T-helper 1 cell treated with Interleukin-12 subunit alpha and Interleukin-12 subunit beta and Interleukin-4 antibody, amounts not matched to agents 30 ng/mL and 1 ng/mL, for 36 hours (primary cell): ENCODE measurements around the gene GARRE1. TPM values are rescaled to one million over a fixed set of nuclear protein-coding genes. Genes with fewer than 3 reads are reported as not detected.
"Not testable (repeated sequence)": the region's sequence is repeated elsewhere in the genome, so short reads cannot be mapped to it uniquely, and the experiment has no call there.

Source experiments
- intact Hi-C: fragments of 100-400 bp; cut with micrococcal nuclease; formaldehyde crosslinking; loops from one replicate; pipeline ENCODE4 v1.15.1; 2024
- total RNA-seq: library from RNA; stranded (reverse); gene quantifications from 2 replicates; pipeline ENCODE4 v1.2.3, GENCODE V29; 2022

GARRE1 gene
- total RNA-seq, 1 donor from 2014 or later = 11.0 TPM

DNA sequence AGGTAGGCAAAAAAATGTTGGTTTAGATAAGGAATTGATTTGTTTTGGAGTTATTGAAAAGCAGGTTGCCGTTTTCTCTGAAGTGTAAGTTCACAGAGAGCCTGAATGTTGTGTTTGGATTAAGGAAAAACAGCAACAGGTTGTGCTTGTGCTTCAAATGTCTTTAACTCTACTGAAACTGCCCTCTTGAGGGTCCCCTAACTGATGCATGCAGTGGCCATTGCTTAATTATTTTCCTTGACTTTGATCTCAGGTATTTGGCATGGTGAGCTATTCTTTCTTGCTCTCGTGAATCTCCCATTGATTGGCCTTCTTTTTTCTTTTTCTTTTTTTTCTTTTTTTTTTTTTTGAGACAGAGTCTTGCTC is 3.2 kb downstream of the GARRE1 start:
- intact Hi-C loops = loop anchor here (10.0 kb wide), 1 partner anchor 177 kb away; no protein-coding TSS in a partner anchor

DNA sequence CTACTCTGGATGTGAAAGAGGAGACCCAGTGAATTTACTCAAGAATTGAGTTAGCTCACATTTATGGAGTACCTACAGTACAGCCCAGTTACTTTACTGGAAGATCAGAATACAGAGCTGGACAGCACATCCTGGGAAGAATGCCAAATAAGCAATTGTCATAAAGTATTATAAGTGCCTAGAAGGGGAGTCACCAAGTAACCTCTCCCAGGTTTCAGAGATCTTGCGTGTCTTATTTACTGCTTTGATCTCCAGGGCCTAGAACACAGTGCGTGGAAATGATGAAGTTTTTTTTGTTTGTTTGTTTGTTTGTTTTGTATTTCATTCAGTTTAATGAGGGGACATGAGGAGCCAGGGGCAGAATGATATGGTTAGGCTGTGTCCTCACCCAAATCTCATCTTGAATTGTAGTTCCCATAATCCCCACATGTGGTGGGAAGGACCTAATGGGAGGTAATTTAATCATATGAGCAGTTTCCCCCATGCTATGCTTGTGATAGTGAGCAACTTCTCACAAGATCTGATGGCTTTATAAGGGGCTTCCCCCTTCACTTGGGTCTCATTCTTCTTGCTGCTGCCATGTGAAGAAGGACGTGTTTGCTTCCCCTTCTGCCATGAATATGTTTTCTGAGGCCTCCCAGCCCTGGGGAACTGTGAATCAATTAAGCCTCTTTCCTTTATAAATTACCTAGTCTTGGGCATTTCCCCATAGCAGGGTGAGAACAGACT is 5.2 kb downstream of the GARRE1 start:
- intact Hi-C loops = loop anchor here (10.0 kb wide), 1 partner anchor 175 kb away; no protein-coding TSS in a partner anchor

DNA sequence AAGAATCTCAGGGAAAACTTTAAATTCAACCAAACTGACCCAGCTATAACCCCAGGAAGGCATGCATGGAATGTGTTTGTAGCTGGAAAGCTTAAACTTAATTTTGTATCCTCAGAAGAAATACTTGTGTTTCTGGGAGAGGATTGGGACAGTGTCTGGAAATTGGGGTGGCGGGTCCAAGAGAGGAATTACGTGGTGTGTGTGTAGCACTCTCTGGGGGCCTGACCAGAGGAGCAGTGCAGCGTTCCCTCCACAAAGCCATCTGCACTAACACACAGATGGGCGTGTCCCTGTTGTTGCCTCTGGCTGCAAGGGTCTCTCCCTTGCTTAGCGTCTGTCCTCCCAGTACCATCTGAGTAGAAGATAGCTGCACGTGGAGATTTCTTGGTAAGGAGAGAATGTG is 6.4 kb downstream of the GARRE1 start:
- intact Hi-C loops = no loop called here

- intact Hi-C loops = no loop called here
Measured at GRCh38 chr19:34261334-34262109, 7.2 kb downstream of the GARRE1 start.

- intact Hi-C loops = no loop called here
Measured at GRCh38 chr19:34263745-34264237, 9.4 kb downstream of the GARRE1 start.

GRCh38 chr19:34265221-34265650 is 10.9 kb downstream of the GARRE1 start:
- intact Hi-C loops = no loop called here

GRCh38 chr19:34269081-34269480 is 14.7 kb downstream of the GARRE1 start:
- intact Hi-C loops = no loop called here

- intact Hi-C loops = no loop called here
Measured at GRCh38 chr19:34269489-34269888, 15.1 kb downstream of the GARRE1 start.

DNA sequence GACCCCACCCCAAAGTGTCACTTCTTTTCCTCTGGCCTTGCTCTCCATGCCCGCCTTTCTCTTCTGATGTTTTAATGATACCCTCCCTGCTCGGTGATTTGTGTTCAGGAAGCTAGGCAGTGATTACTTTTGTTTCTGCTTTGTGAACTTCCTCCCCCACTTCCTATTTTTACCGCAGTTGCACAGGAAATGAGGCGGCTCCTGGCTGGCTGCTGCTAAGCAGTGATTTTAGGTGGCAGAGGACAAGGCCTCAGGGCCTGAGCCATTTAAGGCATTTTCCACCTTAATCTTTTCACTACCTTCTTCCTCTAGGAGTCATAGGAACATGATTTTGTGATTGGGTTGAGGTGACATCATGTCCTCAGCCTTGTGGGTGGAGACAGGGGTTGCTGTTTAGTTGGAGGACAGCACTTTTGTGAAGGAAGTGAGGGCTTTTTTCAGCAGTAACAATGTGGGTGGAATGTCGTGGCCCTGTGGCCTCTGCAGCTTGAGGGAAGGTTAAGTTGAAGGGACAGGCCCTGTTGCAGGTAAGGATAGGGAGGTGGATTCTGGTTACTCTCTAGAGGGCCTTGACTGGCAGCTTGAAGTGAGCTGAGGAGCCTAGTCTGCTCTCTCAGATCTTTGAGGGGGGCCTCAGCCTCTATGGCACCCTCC is 15.7 kb downstream of the GARRE1 start:
- intact Hi-C loops = loop anchor here (1.0 to 2.0 kb wide), 3 partner anchors 16 to 67 kb away; partner anchors contain the start of gene GARRE1

DNA sequence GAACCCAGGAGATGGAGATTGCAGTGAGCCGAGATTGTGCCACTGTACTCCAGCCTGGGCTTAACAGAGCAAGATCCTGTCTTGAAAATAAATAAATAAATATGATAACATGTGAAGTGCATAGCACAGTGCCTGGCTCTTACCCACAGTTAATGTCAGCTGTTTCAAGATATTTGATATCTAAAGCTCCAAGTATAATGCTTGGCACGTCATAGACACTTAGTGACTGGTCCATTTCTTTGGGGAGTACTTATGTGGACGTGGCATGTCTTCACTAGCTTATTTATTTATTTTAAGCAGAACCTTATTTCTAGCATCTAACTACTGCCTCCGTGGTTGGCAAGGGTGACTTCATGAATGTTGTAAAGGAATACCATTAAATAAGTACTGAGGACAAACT is 18.8 kb downstream of the GARRE1 start:
- intact Hi-C loops = no loop called here

- intact Hi-C loops = no loop called here
Measured at GRCh38 chr19:34274284-34274826, 20.0 kb downstream of the GARRE1 start.

GRCh38 chr19:34274827-34275625 is 20.7 kb downstream of the GARRE1 start:
- intact Hi-C loops = no loop called here

- intact Hi-C loops = no loop called here
Measured at GRCh38 chr19:34275705-34276104, 21.4 kb downstream of the GARRE1 start.

- intact Hi-C loops = no loop called here
Measured at GRCh38 chr19:34276614-34277013, 22.3 kb downstream of the GARRE1 start.

DNA sequence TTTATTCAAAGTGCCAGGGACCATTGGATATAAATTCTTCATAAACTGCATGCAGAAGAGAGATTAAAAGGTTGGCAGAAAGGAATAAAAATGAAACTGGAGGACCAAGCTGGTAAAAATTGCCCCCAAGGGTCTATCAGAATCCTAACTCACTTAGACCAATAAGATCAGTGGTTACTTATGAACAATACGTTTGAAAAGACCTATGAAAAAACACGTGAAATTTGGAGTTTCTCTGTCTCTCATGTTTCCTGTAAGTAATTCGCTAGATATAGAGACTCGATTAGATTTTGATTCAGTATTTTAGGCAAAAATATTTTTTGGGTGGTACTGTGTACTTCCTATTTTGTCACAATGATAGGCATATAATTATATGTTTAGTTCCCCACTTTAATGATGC is 22.9 kb downstream of the GARRE1 start:
- intact Hi-C loops = no loop called here

GRCh38 chr19:34278783-34279182 is 24.4 kb downstream of the GARRE1 start:
- intact Hi-C loops = no loop called here

DNA sequence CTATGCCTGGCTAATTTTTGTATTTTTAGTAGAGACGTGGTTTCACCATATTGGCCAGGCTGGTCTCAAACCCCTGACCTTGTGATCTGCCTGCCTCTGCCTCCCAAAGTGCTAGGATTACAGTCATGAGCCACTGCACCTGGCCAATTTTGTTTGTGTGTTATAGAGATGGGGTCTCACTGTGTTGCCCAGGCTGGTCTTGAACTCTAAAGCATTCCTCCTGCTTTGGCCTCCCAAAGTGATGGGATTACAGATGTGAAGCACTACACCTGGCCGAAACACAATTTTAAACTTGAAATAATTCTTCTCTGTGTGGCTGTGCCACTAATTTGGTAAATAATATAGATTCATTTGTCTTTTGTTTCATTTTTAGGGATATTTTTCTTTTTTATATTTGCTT is 27.1 kb downstream of the GARRE1 start:
- intact Hi-C loops = not testable (repeated sequence)

- intact Hi-C loops = no loop called here
Measured at GRCh38 chr19:34282611-34283519, 28.5 kb downstream of the GARRE1 start.

GRCh38 chr19:34284505-34284904 is 30.2 kb downstream of the GARRE1 start:
- intact Hi-C loops = no loop called here
